Stomach (tissue), 9 donors: ENCODE measurements around the gene TMTC2. TPM values are rescaled to one million over a fixed set of nuclear protein-coding genes. Genes with fewer than 3 reads are reported as not detected.

Experiments
- DNase-seq, 2 donors: peaks; one replicate each; pipeline versions ENCODE4 v3.0.0 to v3.0.0-alpha.2; 2013 to 2019
- H3K27ac ChIP-seq, 5 donors: fragments of 200-600 bp in 4 of 5; sonication (generic) in 4 of 5; one replicate each; pipeline ENCODE4 v1.5.1; 2013 to 2019; ENCODE audit warnings: mild to moderate bottlenecking in 1 of 5, moderate library complexity in 1 of 5
- H3K27me3 ChIP-seq, 3 donors: fragments of 200-600 bp; sonication (generic); one replicate each; pipeline ENCODE4 v1.5.1; 2017 to 2019; ENCODE audit warnings: mixed run types in 1 of 3
- H3K36me3 ChIP-seq, 4 donors: fragments of 200-600 bp; sonication (generic); 1 replicate in 3 of 4; 2 replicates in 1 of 4; pipeline ENCODE4 v1.5.1; 2016 to 2019
- H3K4me1 ChIP-seq, 4 donors: fragments of 200-600 bp; sonication (generic); one replicate each; pipeline ENCODE4 v1.5.1; 2016 to 2019
- H3K4me3 ChIP-seq, 4 donors: fragments of 200-600 bp; sonication (generic) in 3 of 4; one replicate each; pipeline ENCODE4 v1.5.1; 2016 to 2019; ENCODE audit warnings: mild to moderate bottlenecking in 1 of 4
- H3K9me3 ChIP-seq, 4 donors: fragments of 200-600 bp; sonication (generic); one replicate each; pipeline ENCODE4 v1.5.1; 2016 to 2019
- CTCF ChIP-seq, 7 experiments: fragments of 450-650 bp in 4 of 7; fragments of 200-600 bp in 3 of 7; sonication (generic) in 3 of 7; IDR thresholded peaks; one replicate each; pipeline ENCODE4 v1.5.1; 2016 to 2019; ENCODE audit warnings: antibody characterized with exemption in 7 of 7, control low read depth in 2 of 7, mild to moderate bottlenecking in 1 of 7
- EP300 ChIP-seq: sonication (generic); formaldehyde crosslinking; IDR thresholded peaks from one replicate; pipeline ENCODE4 v1.6.1; 2017; ENCODE audit warnings: antibody characterized with exemption
- POLR2A ChIP-seq, 4 donors: fragments of 450-650 bp; IDR thresholded peaks; one replicate each; pipeline ENCODE4 v1.6.1; 2016; ENCODE audit warnings: antibody characterized with exemption in 4 of 4, control low read depth in 2 of 4, mild to moderate bottlenecking in 1 of 4, moderate library complexity in 1 of 4
- POLR2AphosphoS5 ChIP-seq, 3 donors: sonication (generic); formaldehyde crosslinking; IDR thresholded peaks; one replicate each; pipeline ENCODE4 v1.6.1; 2016; ENCODE audit warnings: antibody characterized with exemption in 3 of 3
- WGBS, 5 donors: extraction: QIAGEN DNeasy Blood & Tissue Kit in 3 of 5; methylation state at CpG; one replicate each; pipeline versions ENCODE4 v1.1.5 to v1.1.7; 2013 to 2018; 5-methylcytosine and 5-hydroxymethylcytosine counted together
- intact Hi-C: fragments of 100-400 bp; cut with DNase I; formaldehyde crosslinking; loops from one replicate; pipeline ENCODE4 v1.15.1; 2023; ENCODE audit warnings: low total_unique reads
- polyA plus RNA-seq, 3 donors: library from polyadenylated mRNA; stranded (reverse); fragments of 200-250 nt; gene quantifications; one replicate each; pipeline ENCODE4 v1.2.3, GENCODE V29; 2013
- total RNA-seq, 5 donors: library from RNA; depleted of rRNA; stranded (reverse); fragments of >200 nt; gene quantifications; one replicate each; pipeline versions ENCODE4 v1.1.0 to v1.2.3, GENCODE V29; 2014 to 2016
- donor health status: healthy with polysubstance abuse.
- donor health status: Bipolar disorder and iron deficiency.
- donor health status: healthy.

The TMTC2 gene
- total and polyA plus RNA-seq, 8 donors: 6.1 to 60.0 (median 27.5) TPM

GRCh38 chr12:83130178-83130577 is 443.5 kb downstream of the TMTC2 start:
- intact Hi-C loops: no loop called here
- no peaks in the 10 kb centered on the region for H3K27me3 ChIP-seq
- no peak overlapping the region for H3K27ac ChIP-seq
- WGBS, 5 donors: 67 to 87% (median 80%) methylated on average over 2 of the region's 2 CpGs
- H3K9me3 ChIP-seq: no peaks in the 10 kb centered on the region
- H3K36me3 ChIP-seq: peaks cover 0 to 19% (median 14%) of the 10 kb centered on the region in 4 donors
- peaks cover 0 to 11% (median 0%) of the 10 kb centered on the region in 4 donors for H3K4me1 ChIP-seq
- no peak overlapping the region for H3K4me3 ChIP-seq
- no peak for TF ChIP-seq POLR2A (IDR thresholded peaks at IDR 0.05)
- TF ChIP-seq EP300: no peak
- no peak for TF ChIP-seq POLR2AphosphoS5 (IDR thresholded peaks at IDR 0.05)
- no peak for TF ChIP-seq CTCF (IDR thresholded peaks at IDR 0.05)
- no peak for DNase-seq

GRCh38 chr12:83132360-83132759 is 445.7 kb downstream of the TMTC2 start:
- Histone ChIP-seq H3K9me3 (no peaks in the 10 kb centered on the region), H3K36me3 (peaks cover 0 to 19% (median 14%) of the 10 kb centered on the region in 4 donors), H3K4me3 (no peak overlapping the region), H3K27me3 (no peaks in the 10 kb centered on the region), H3K4me1 (peaks cover 0 to 11% (median 0%) of the 10 kb centered on the region in 4 donors), H3K27ac (no peak overlapping the region)
- no peak for DNase-seq
- TF ChIP-seq CTCF (IDR thresholded peaks at IDR 0.05) (no peak), EP300 (no peak), POLR2AphosphoS5 (IDR thresholded peaks at IDR 0.05) (no peak), POLR2A (IDR thresholded peaks at IDR 0.05) (no peak)
- intact Hi-C loops: no loop called here
- 88 to 93% (median 90%) methylated on average over 2 of the region's 2 CpGs for WGBS, 5 donors

- no peak for TF ChIP-seq POLR2AphosphoS5 (IDR thresholded peaks at IDR 0.05)
- TF ChIP-seq POLR2A (IDR thresholded peaks at IDR 0.05): no peak
- no peak for TF ChIP-seq CTCF (IDR thresholded peaks at IDR 0.05)
- TF ChIP-seq EP300: no peak
- intact Hi-C loops: no loop called here
- Histone ChIP-seq H3K36me3 (peaks cover 0 to 19% (median 14%) of the 10 kb centered on the region in 4 donors), H3K27ac (no peak overlapping the region), H3K27me3 (no peaks in the 10 kb centered on the region), H3K4me3 (no peak overlapping the region), H3K4me1 (peaks cover 0 to under 1% (median 0%) of the 10 kb centered on the region in 4 donors), H3K9me3 (peaks cover 0 to 9% (median 4%) of the 10 kb centered on the region in 4 donors)
- DNase-seq: no peak
- 87 to 97% (median 88%) methylated on average over 1 of the region's 1 CpG for WGBS, 5 donors
These were observed 449.7 kb downstream of the TMTC2 start for GRCh38 chr12:83136411-83136810.

- H3K27ac ChIP-seq: no peak overlapping the region
- H3K36me3 ChIP-seq: no peaks in the 10 kb centered on the region
- no peak overlapping the region for H3K4me3 ChIP-seq
- TF ChIP-seq EP300: no peak
- peaks cover 0 to 6% (median 0%) of the 10 kb centered on the region in 4 donors for H3K4me1 ChIP-seq
- no peak for DNase-seq
- H3K9me3 ChIP-seq: peaks cover 0 to 9% (median 4%) of the 10 kb centered on the region in 4 donors
- H3K27me3 ChIP-seq: no peaks in the 10 kb centered on the region
- WGBS, 5 donors: 88 to 99% (median 96%) methylated on average over 8 to 18 of the region's 18 CpGs
- intact Hi-C loops: no loop called here
These were observed 453.4 kb downstream of the TMTC2 start for GRCh38 chr12:83140135-83140534.

- Histone ChIP-seq H3K36me3 (no peaks in the 10 kb centered on the region), H3K27ac (no peak overlapping the region), H3K9me3 (peaks cover 0 to 9% (median 4%) of the 10 kb centered on the region in 4 donors), H3K27me3 (no peaks in the 10 kb centered on the region), H3K4me3 (no peak overlapping the region), H3K4me1 (peaks cover 0 to 6% (median 0%) of the 10 kb centered on the region in 4 donors)
- intact Hi-C loops: no loop called here
- no peak for DNase-seq
- TF ChIP-seq CTCF (IDR thresholded peaks at IDR 0.05): no peak
- no peak for TF ChIP-seq POLR2A (IDR thresholded peaks at IDR 0.05)
- TF ChIP-seq EP300: no peak
- TF ChIP-seq POLR2AphosphoS5 (IDR thresholded peaks at IDR 0.05): no peak
- WGBS, 5 donors: 84 to 91% (median 87%) methylated on average over 5 of the region's 5 CpGs
These were observed 454.8 kb downstream of the TMTC2 start for GRCh38 chr12:83141460-83141994.
